Body of pancreas (tissue), 4 donors: ENCODE measurements around the gene SAMD3. TPM values are rescaled to one million over a fixed set of nuclear protein-coding genes. Genes with fewer than 3 reads are reported as not detected.
"Not testable (repeated sequence)": the region's sequence is repeated elsewhere in the genome, so short reads cannot be mapped to it uniquely, and the experiment has no call there.

Source experiments
- ATAC-seq: fragments of 150-250 bp; one replicate; pipeline ENCODE4 v1.9.1; 2016
- DNase-seq, 4 donors: peaks; one replicate each; pipeline ENCODE4 v3.0.0-alpha.2; 2019
- H3K27ac ChIP-seq, 4 donors: fragments of 200-600 bp; sonication (generic); 1 replicate in 3 of 4; 2 replicates in 1 of 4; pipeline versions ENCODE4 v1.5.1 to v1.6.1; 2016 to 2019; ENCODE audit warnings: mild to moderate bottlenecking in 1 of 4, mixed read lengths in 1 of 4, moderate library complexity in 1 of 4
- H3K27me3 ChIP-seq, 2 donors: fragments of 200-600 bp; sonication (generic); one replicate each; pipeline ENCODE4 v1.6.0; 2016; ENCODE audit warnings: mild to moderate bottlenecking in 1 of 2
- H3K36me3 ChIP-seq, 2 donors: fragments of 200-600 bp; sonication (generic); replicated peaks in 1 of 2; 2 replicates each; pipeline ENCODE4 v1.5.1; 2016; ENCODE audit warnings: low read depth in 2 of 2; ENCODE audit not compliant: insufficient read depth in 1 of 2
- H3K4me1 ChIP-seq: fragments of 200-600 bp; sonication (generic); one replicate; pipeline ENCODE4 v1.6.0; 2016
- H3K4me3 ChIP-seq, 2 donors: fragments of 200-600 bp; sonication (generic); 1 replicate in 1 of 2; 2 replicates in 1 of 2; pipeline ENCODE4 v1.5.1; 2016 to 2019
- H3K9me3 ChIP-seq, 3 donors: fragments of 200-600 bp; sonication (generic); 1 replicate in 2 of 3; 2 replicates in 1 of 3; pipeline ENCODE4 v1.5.1; 2016
- POLR2A ChIP-seq, 3 donors: fragments of 450-650 bp; IDR thresholded peaks; one replicate each; pipeline ENCODE4 v1.6.1; 2016; ENCODE audit warnings: antibody characterized with exemption in 3 of 3, mild to moderate bottlenecking in 2 of 3
- WGBS, 2 donors: methylation state at CpG; one replicate each; pipeline ENCODE4 v1.1.5; 2017; 5-methylcytosine and 5-hydroxymethylcytosine counted together
- intact Hi-C: fragments of 100-400 bp; cut with DNase I; formaldehyde crosslinking; loops from one replicate; pipeline ENCODE4 v1.15.1; 2023
- total RNA-seq, 2 donors: library from RNA; depleted of rRNA; stranded (reverse); fragments of >200 nt; gene quantifications; one replicate each; pipeline ENCODE4 v1.1.0, GENCODE V29; 2016
- TF ChIP-seq, protein P1 (sequence below), 7 experiments: fragments of 450-650 bp in 4 of 7; fragments of 200-600 bp in 3 of 7; sonication (generic) in 3 of 7; IDR thresholded peaks; one replicate each; pipeline ENCODE4 v1.5.1; 2016 to 2019; ENCODE audit warnings: antibody characterized with exemption in 7 of 7

The SAMD3 gene
- 10 to 100 TPM in 1 of 2 donors, under 1 TPM in 1; 0.52 to 20.4 TPM for total RNA-seq

DNA sequence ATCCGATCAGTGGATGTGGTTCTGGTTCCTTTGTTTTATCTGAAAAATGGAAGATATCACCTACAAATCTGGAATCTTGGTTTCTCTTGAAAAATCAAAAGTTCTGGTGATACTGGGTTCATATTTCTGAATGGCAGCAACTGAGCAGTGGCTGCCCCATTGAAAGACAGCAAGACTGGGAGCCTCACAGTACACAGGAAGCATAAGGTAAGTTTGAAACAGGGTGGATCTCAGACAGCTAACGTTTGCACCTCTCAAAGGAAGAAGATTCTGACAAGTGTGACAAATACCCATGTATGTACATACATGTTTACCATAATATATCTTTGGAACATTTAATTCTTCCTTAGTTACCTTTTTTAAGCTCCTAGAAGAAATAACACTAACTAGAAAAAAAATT lies at the start of gene SAMD3:
Gene SAMD3, minus strand, starts transcription at position 177 of the 400 bp plus-strand sequence. CDS start 7,678 bp downstream, outside the sequence.
- Histone ChIP-seq H3K9me3 (no peaks in the 10 kb centered on the region), H3K4me1 (no peaks in the 10 kb centered on the region), H3K27me3 (no peaks in the 10 kb centered on the region), H3K36me3 (no peaks in the 10 kb centered on the region), H3K4me3 (no peak within 1 kb of the TSS), H3K27ac (no peak within 1 kb of the TSS)
- DNase-seq = no peak
- intact Hi-C loops = no loop called here
- TF ChIP-seq, protein P1, sequence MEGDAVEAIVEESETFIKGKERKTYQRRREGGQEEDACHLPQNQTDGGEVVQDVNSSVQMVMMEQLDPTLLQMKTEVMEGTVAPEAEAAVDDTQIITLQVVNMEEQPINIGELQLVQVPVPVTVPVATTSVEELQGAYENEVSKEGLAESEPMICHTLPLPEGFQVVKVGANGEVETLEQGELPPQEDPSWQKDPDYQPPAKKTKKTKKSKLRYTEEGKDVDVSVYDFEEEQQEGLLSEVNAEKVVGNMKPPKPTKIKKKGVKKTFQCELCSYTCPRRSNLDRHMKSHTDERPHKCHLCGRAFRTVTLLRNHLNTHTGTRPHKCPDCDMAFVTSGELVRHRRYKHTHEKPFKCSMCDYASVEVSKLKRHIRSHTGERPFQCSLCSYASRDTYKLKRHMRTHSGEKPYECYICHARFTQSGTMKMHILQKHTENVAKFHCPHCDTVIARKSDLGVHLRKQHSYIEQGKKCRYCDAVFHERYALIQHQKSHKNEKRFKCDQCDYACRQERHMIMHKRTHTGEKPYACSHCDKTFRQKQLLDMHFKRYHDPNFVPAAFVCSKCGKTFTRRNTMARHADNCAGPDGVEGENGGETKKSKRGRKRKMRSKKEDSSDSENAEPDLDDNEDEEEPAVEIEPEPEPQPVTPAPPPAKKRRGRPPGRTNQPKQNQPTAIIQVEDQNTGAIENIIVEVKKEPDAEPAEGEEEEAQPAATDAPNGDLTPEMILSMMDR (IDR thresholded peaks at IDR 0.05) = no peak
- no peak for TF ChIP-seq POLR2A (IDR thresholded peaks at IDR 0.05)
- ATAC-seq = no peak
- WGBS, 2 donors = 42 to 51% methylated on average over 2 of the region's 2 CpGs

- TF ChIP-seq, protein P1 (IDR thresholded peaks at IDR 0.05) = no peak
- no peak for TF ChIP-seq POLR2A (IDR thresholded peaks at IDR 0.05)
- H3K4me1 ChIP-seq = no peaks in the 10 kb centered on the region
- no peak overlapping the region for H3K4me3 ChIP-seq
- 81 to 94% methylated on average over 3 of the region's 3 CpGs for WGBS, 2 donors
- H3K36me3 ChIP-seq = no peaks in the 10 kb centered on the region
- no peak for ATAC-seq
- no peak for DNase-seq
- intact Hi-C loops = no loop called here
- H3K27me3 ChIP-seq = no peaks in the 10 kb centered on the region
- no peak overlapping the region for H3K27ac ChIP-seq
- peaks cover 0 to 6% (median 0%) of the 10 kb centered on the region in 3 donors for H3K9me3 ChIP-seq
Measured at GRCh38 chr6:130269969-130270635, 47.4 kb upstream of the SAMD3 start.

DNA sequence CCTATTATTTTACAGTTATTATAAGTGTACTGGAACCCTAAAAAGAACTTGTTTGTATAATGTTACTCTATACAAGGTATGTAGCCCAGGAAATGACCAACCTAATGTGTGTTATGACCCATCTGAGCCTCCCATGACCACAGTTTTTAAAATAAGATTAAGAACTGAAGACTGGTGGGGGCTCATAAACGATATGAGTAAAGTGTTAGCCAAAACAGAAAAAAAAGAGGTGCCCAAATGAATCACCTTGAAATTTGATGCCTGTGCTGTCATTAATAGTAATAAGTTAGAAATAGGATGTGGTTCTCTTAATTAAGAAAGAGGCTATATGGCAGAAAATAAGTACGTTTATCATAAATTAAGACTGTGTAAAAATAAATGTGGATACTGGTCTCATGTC lies 42.8 kb upstream of the SAMD3 start:
- WGBS, 2 donors = 62 to 67% methylated on average over 2 of the region's 2 CpGs
- H3K9me3 ChIP-seq, H3K27ac ChIP-seq, H3K4me3 ChIP-seq, intact Hi-C loops, DNase-seq, H3K36me3 ChIP-seq, ATAC-seq, H3K4me1 ChIP-seq, H3K27me3 ChIP-seq: not testable (repeated sequence)

- Histone ChIP-seq H3K4me1 (no peaks in the 10 kb centered on the region), H3K36me3 (no peaks in the 10 kb centered on the region)
Measured at GRCh38 chr6:130262008-130262407, 39.3 kb upstream of the SAMD3 start.

DNA sequence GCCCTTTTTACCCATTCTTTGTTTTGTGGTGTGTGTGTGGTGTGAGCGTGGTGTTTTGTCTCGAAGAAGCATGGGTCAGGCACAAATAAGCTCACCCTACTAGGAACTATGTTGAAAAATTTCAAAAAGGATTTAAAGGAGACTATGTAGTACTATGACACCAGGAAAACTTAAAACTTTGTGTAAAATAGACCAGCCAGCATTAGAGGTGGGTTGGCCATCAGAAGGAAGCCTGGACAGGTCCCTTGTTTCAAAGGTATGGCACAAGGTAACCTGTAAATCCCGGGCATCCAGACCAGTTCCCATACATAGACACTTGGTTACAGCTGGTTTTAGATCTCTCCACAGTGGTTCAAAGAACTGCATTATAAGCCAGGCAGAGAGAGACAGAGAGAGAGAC lies 38.8 kb upstream of the SAMD3 start:
- intact Hi-C loops, ATAC-seq: not testable (repeated sequence)

More at GRCh38 chr6:130262008-130262407, 39.3 kb upstream of the SAMD3 start:
- Histone ChIP-seq H3K27ac (no peak overlapping the region), H3K27me3 (no peaks in the 10 kb centered on the region), H3K4me3 (no peak overlapping the region), H3K9me3 (no peaks in the 10 kb centered on the region)
- ATAC-seq (no peak), DNase-seq (no peak)
- intact Hi-C loops = no loop called here
- no peak for TF ChIP-seq POLR2A (IDR thresholded peaks at IDR 0.05)
- TF ChIP-seq, protein P1 (IDR thresholded peaks at IDR 0.05) = no peak
- WGBS, 2 donors = 22 to 32% methylated on average over 2 of the region's 2 CpGs

DNA sequence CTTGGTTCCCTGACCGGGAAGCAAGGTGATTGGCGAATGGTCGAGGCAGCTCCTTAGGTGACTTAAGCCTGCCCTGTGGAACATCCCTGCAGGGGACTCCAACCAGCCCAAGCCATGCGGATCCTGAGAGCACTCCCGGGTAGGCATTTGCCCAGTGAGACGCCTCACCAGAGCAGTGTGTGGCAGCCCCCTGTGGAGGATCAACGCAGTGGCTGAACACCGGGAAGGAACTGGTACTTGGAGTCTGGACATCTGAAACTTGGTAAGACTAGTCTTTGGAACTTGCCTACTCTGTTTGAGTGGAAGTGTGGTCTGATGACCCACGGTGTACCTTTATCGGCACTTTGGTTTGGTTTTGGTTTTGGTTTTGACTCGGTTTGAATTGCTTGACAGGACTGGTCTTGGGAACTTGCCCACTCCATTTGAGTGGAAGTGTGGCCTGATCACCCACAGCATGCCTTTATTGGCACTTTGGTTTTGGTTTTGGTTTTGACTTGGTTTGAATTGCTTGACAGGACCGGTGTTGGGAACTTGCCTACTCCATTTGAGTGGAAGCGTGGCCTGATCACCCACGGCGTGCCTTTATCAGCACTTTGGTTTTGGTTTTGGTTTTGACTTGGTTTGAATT lies 38.0 kb upstream of the SAMD3 start:
- not testable (repeated sequence) for ATAC-seq, H3K4me3 ChIP-seq
- WGBS, 2 donors = 58 to 59% methylated on average over 10 to 15 of the region's 15 CpGs

More for the DNA sequence above, 38.8 kb upstream of the SAMD3 start:
- not testable (repeated sequence) for H3K27ac ChIP-seq, H3K36me3 ChIP-seq, H3K4me1 ChIP-seq, DNase-seq, H3K27me3 ChIP-seq, H3K4me3 ChIP-seq, H3K9me3 ChIP-seq
- 69 to 80% methylated on average over 3 of the region's 3 CpGs for WGBS, 2 donors

GRCh38 chr6:130260050-130260462 lies 37.3 kb upstream of the SAMD3 start:
- ATAC-seq, DNase-seq, H3K9me3 ChIP-seq, intact Hi-C loops, H3K27me3 ChIP-seq, H3K36me3 ChIP-seq, H3K4me1 ChIP-seq, H3K27ac ChIP-seq, H3K4me3 ChIP-seq: not testable (repeated sequence)
- WGBS, 2 donors = 55 to 64% methylated on average over 4 of the region's 4 CpGs

More for the DNA sequence above, 38.0 kb upstream of the SAMD3 start:
- H3K36me3 ChIP-seq, intact Hi-C loops, DNase-seq, H3K27me3 ChIP-seq, H3K9me3 ChIP-seq, H3K27ac ChIP-seq, H3K4me1 ChIP-seq: not testable (repeated sequence)
